Uterus (tissue), 2 donors: ENCODE results near the gene CLEC4M.
"Not testable (repeated sequence)": the region's sequence is repeated elsewhere in the genome, so short reads cannot be mapped to it uniquely, and the experiment has no call there.

Experiments used
- CTCF ChIP-seq, 4 experiments: fragments of 200-600 bp in 2 of 4; fragments of 450-650 bp in 2 of 4; sonication (generic) in 2 of 4; IDR thresholded peaks; one replicate each; pipeline ENCODE4 v1.5.1; 2016 to 2019; ENCODE audit warnings: antibody characterized with exemption in 4 of 4, mild to moderate bottlenecking in 2 of 4, moderate library complexity in 1 of 4
- POLR2A ChIP-seq, 2 donors: fragments of 450-650 bp; IDR thresholded peaks; one replicate each; pipeline ENCODE4 v1.6.1; 2016; ENCODE audit warnings: antibody characterized with exemption in 2 of 2, mild to moderate bottlenecking in 1 of 2, moderate library complexity in 1 of 2

- not testable (repeated sequence) for TF ChIP-seq POLR2A, CTCF (IDR thresholded peaks at IDR 0.05)
Observed at GRCh38 chr19:7816040-7816439, 53.0 kb downstream of the CLEC4M start.
